Left kidney (tissue), 2 donors: Measurements from ENCODE around the gene LRFN5. TPM values are rescaled to one million over a fixed set of nuclear protein-coding genes. Genes with fewer than 3 reads are reported as not detected.
A peak's percentile ranks its signal among the peaks of the same experiment; 100 is the strongest.

Source experiments
- DNase-seq: peaks from one replicate; pipeline ENCODE4 v3.0.0-alpha.2; 2013
- polyA plus RNA-seq: library from polyadenylated mRNA; unstranded; fragments of 120-200 nt; gene quantifications from one replicate; pipeline ENCODE4 v1.2.1, GENCODE V29; 2013; ENCODE audit not compliant: insufficient read length

Gene LRFN5
- polyA plus RNA-seq, 1 donor: 13.4 TPM

DNA sequence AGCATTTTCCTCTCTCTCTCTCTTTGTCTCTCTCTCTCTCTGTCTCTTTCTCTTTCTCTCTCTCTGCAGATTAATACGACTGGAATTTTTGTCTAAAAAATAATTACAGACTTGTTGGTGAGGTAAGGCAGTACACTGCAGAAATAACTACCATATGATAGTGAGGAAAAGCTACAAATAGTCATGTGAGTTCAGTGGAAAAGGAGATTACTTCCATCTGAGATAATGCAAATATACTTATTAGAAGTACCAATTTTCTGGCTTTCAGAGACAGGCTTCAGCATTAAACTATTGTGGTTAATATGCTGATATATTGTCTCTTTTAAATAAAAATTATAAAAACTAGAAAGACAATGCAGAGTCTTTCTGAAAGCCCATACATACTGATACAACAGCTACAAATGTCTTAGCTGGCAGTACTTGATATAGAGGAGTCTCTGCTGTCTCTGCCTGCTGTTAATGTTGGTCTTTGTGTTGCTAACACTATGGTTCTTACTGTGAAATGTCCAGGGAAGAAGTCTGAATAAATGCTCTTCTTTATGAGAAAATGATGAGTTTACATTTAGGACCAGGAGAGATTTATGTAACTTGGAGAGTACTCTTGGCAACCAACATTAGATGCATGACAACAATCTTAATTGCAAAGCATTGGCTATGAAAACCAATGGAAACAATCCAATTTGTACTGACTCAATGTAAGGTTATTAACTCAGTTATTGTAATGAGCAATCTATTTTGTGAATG, 167.0 kb downstream of the LRFN5 start:
- DNase-seq: no peak

GRCh38 chr14:41782511-41782910, 175.8 kb downstream of the LRFN5 start:
- DNase-seq: no peak

DNA sequence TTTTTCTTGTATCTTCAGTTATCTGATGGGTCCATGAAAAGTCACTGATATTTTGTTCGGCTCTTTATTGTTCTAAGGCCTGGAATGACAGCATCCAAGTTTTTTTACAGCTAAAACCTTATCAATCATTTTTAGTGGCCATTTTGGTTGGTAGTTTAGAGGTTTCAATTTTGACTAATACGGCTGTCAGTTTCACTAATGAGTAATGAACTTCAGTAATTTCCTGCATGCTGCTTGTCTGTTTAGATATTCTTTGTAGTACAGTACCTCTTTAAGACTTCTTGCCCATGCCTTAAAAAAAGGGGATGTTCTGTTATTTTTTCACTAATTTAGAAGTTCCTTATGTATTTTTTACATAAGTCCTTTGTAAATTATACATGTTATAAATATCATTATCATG, 176.7 kb downstream of the LRFN5 start:
- DNase-seq: no peak

DNA sequence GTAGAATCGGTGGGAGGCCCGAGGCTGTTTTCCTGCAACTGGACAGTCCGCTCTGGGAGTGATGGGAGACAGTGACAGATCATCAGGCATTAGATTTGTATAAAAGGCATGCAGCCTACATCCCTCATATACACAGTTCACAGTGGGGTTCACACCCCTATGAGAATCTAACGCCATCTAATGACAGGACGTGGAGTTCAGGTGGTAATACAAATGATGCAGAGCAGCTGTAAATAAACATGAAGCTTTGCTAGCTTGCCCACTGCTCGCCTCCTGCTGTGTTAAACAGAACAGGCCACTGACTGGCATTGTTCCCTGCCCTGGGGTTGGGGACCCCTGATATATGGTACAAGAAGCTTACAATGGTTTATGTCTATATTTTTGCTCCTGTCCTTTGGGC, 179.0 kb downstream of the LRFN5 start:
- no peak for DNase-seq

DNA sequence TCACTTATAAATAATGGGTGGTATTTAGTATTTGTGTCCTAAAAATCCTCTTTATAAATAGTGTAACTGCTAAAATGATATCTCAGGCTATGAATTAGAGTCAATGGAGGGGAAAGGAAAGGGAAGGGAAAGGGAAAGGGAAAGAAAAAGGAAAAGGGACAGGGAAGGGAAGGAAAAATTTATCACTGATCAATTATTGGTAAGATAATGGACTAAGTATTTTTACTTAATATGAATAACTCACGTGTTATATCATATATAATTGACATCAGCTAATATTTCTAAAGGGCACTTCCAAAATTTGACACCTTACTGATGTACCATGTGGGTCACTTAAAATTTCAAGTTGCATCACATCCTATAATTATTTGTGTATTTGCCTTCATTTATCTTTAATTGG, 193.1 kb downstream of the LRFN5 start:
- no peak for DNase-seq

- DNase-seq: no peak
Measured at GRCh38 chr14:41805633-41806032, 199.0 kb downstream of the LRFN5 start.

DNA sequence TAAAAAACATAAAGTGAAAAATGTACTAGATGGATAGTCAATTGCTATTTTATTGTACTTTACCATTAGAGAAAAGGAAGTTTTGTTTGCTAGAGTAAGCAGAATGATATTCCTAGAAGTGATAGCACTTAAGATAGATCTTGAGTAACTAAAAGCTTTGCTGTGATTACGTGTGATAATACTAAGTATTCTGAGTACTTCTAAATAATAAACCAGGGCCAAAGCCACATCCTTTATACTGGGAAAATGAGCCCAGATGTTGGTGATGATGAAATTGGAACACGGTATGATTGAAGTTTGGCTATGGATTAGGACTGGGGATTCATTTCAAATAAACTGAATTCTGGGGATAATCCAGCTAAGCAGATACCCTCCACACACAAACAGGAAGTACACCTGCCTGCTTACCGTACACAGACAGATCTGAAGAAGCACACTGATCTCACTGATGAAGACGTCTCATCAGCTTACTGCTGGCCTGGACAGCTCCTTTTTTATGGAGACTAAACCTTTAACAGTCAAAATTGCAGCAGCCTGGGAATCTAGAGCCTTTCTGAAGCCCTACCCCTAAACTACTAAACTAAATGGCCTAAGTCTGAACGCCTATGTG, 199.8 kb downstream of the LRFN5 start:
- DNase-seq: no peak

- DNase-seq: no peak
Measured at GRCh38 chr14:41810362-41810761, 203.7 kb downstream of the LRFN5 start.

- DNase-seq: no peak
Measured at GRCh38 chr14:41817626-41818025, 210.9 kb downstream of the LRFN5 start.

- DNase-seq: no peak
Measured at GRCh38 chr14:41824441-41824840, 217.8 kb downstream of the LRFN5 start.

- DNase-seq: no peak
Measured at GRCh38 chr14:41825622-41826021, 218.9 kb downstream of the LRFN5 start.

GRCh38 chr14:41830714-41831406, 224.2 kb downstream of the LRFN5 start:
- DNase-seq: no peak

- DNase-seq: no peak
Measured at GRCh38 chr14:41839661-41840060, 233.0 kb downstream of the LRFN5 start.

- DNase-seq: no peak
Measured at GRCh38 chr14:41859336-41859735, 252.7 kb downstream of the LRFN5 start.

- DNase-seq: no peak
Measured at GRCh38 chr14:41860586-41860985, 253.9 kb downstream of the LRFN5 start.

GRCh38 chr14:41865894-41866293, 259.2 kb downstream of the LRFN5 start:
- no peak for DNase-seq

DNA sequence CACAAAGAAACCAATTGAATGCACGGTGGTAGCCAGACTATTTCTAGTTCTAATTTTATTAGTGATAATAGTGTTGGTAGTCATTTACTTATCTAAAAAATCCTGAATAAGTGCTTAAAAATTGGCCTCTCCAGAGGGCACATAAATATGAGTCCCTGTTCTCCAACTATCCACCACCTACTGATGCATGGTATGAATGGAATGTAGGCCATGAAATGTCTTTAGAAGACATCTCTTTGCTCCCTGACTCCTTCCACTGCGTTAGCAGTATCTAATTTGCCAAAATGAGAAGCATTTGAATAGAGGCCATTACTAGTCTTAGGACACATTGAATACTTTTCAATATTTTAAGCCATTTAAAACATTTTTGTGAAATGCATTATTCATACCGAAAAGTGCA, 261.7 kb downstream of the LRFN5 start:
- no peak for DNase-seq

GRCh38 chr14:41872931-41873685, 266.4 kb downstream of the LRFN5 start:
- peak; percentile 6 for DNase-seq

DNA sequence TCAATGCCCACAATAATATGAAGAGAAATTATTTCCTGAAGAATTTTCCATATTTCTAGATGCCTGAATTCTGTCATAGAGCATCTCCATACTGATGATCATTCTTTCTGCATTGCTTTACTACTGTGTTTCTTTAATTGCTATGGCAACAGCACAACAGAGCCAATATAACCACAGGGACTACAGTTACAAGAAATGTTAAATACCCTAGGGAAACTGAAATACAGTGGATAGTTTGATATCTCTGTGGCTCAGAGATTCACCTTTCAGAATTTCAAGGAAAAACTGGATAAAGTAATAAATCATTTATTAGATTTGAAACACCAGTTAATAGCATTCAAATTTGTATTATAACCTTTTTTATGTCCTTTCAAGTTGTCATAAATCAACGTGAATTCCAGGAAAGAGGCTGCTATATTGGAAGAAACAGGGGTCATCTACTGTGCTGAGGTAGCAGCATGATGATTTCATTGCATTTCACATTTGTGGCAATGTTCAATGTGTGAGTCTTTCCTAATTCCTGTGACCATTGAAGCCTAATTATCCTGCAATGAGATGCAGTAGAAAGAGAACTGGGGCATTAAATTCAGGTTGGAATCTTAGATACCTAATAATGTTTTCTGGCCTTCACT, 267.1 kb downstream of the LRFN5 start:
- DNase-seq: peak; percentile 27

DNA sequence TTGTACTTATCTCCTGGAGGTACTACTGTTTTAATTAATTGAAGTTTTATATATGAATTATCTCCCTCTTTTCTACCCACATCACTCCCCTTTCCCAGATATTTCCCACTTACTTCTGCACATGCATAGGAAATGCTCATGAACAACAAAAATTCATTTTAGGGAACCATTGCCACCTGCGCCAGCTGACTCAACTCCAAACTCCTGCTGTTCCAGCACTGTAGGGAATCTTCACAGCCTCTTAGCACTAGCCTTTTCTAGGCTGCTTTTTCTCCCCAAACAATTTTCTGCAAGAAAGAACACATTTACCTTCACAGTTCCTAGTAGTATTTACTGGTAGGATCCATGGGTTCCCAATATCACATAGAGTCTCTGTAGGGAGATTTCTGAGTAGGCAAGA, 268.4 kb downstream of the LRFN5 start:
- DNase-seq: no peak

- DNase-seq: no peak
Measured at GRCh38 chr14:41878321-41878720, 271.6 kb downstream of the LRFN5 start.

DNA sequence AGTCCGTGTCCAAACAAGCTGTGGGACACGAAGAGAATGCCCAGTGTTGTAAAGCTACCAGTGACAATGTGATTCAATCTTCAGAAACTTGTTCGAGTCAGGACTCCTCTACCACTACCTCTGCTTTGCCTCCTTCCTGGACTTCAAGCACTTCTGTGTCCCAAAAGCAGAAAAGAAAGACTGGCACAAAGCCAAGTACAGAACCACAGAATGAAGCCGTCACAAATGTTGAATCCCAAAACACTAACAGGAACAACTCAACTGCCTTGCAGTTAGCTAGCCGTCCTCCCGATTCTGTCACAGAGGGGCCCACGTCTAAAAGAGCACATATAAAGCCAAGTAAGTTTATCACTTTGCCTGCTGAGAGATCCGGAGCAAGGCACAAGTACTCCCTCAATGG, 284.9 kb downstream of the LRFN5 start:
- DNase-seq: no peak
